Measurements from ENCODE around the gene KHSRP. TPM values are rescaled to one million over a fixed set of nuclear protein-coding genes. Genes with fewer than 3 reads are reported as not detected.

Gene KHSRP
- total and polyA plus RNA-seq, 2 of the 13 experiments (the other 11 are each of a cell fraction or from before 2014, with no cell fraction given): 72.1 to 129 TPM

GRCh38 chr19:6402837-6403608 is 21.6 kb downstream of the KHSRP start (continued):
- no peak for TF ChIP-seq ZFP41 (CRISPR knock-in tag; IDR thresholded peaks at IDR 0.05; ENCODE audit: borderline replicate concordance)
- no peak for TF ChIP-seq RCOR2 (CRISPR knock-in tag; IDR thresholded peaks at IDR 0.05)
- TF ChIP-seq REPIN1 (CRISPR knock-in tag; IDR thresholded peaks at IDR 0.05; ENCODE audit: borderline replicate concordance, low read depth): no peak
- TF ChIP-seq ARID3A (IDR thresholded peaks at IDR 0.05; ENCODE audit: low read depth, low read length): no peak
- peak; percentile 59 for TF ChIP-seq ARID5B (CRISPR knock-in tag; IDR thresholded peaks at IDR 0.05)
- no peak for TF ChIP-seq ZNF333 (CRISPR knock-in tag; IDR thresholded peaks at IDR 0.05; ENCODE audit: borderline replicate concordance)
- no peak for TF ChIP-seq ZNF646 (CRISPR knock-in tag; IDR thresholded peaks at IDR 0.05)
- TF ChIP-seq SRSF4 (IDR thresholded peaks at IDR 0.05; ENCODE audit: low read depth, low read length, poor library complexity, severe bottlenecking): no peak
- no peak for TF ChIP-seq ZNF670 (CRISPR knock-in tag; IDR thresholded peaks at IDR 0.05; ENCODE audit: borderline replicate concordance)
- no peak for TF ChIP-seq FOXM1 (CRISPR knock-in tag; IDR thresholded peaks at IDR 0.05)
- TF ChIP-seq ZNF781 (CRISPR knock-in tag; IDR thresholded peaks at IDR 0.05; ENCODE audit: borderline replicate concordance, not compliant biosample characterization): no peak
- TF ChIP-seq XRCC5 (optimal IDR thresholded peaks at IDR 0.05; ENCODE audit: low read length): peak; percentile 58
- TF ChIP-seq SP4 (CRISPR knock-in tag; IDR thresholded peaks at IDR 0.05): no peak
- TF ChIP-seq MLLT10 (CRISPR knock-in tag; IDR thresholded peaks at IDR 0.05): no peak
- TF ChIP-seq ZNF816 (CRISPR knock-in tag; IDR thresholded peaks at IDR 0.05; ENCODE audit: borderline replicate concordance): no peak
- TF ChIP-seq ZFP36L1 (CRISPR knock-in tag; IDR thresholded peaks at IDR 0.05): peak; percentile 51; the same call in 1 of the 2 replicates
- 0 out of 2 replicates have a peak, but pooled peaks have one; percentile 12 for TF ChIP-seq ZNF614 (CRISPR knock-in tag; IDR thresholded peaks at IDR 0.05; ENCODE audit: borderline replicate concordance)
